Ureter (tissue), 1 donor: Measurements from ENCODE around the gene SH3RF3. TPM values are rescaled to one million over a fixed set of nuclear protein-coding genes. Genes with fewer than 3 reads are reported as not detected.
A peak's percentile ranks its signal among the peaks of the same experiment; 100 is the strongest.
"Not testable (repeated sequence)": the region's sequence is repeated elsewhere in the genome, so short reads cannot be mapped to it uniquely, and the experiment has no call there.

Experiments used
- DNase-seq: peaks from one replicate; pipeline ENCODE4 v3.0.0-alpha.2; 2020; ENCODE audit warnings: low spot score
- total RNA-seq: library from RNA; stranded (reverse); gene quantifications from one replicate; pipeline ENCODE4 v1.2.4, GENCODE V29; 2023
- donor health status: DM: yes; HTN: yes; CAD: no.

SH3RF3 gene
- total RNA-seq, 1 donor from 2014 or later: 8.0 TPM

DNA sequence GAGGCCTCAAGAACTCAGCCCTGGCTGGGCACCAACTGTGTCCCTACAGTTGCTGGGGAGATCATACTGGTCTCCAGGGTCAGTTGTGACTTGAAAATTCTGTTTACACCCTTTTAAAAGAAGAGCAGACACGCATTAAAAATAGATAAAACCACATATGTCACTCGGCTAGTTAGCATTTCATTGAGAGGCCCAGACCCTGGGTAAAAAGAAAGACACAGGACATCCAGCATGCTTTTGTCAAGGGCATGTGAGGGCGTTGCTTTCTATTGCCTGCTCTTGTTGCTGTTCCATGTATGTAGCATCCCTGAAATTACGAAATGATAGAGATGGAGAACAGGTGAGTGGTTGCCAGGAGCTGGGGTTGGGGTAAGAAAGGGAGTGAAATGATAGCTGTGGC lies 390.5 kb downstream of the SH3RF3 start:
- DNase-seq: no peak

- DNase-seq: no peak
Observed at GRCh38 chr2:109521233-109522062, 392.4 kb downstream of the SH3RF3 start.

- no peak for DNase-seq
Observed at GRCh38 chr2:109522063-109522374, 393.0 kb downstream of the SH3RF3 start.

DNA sequence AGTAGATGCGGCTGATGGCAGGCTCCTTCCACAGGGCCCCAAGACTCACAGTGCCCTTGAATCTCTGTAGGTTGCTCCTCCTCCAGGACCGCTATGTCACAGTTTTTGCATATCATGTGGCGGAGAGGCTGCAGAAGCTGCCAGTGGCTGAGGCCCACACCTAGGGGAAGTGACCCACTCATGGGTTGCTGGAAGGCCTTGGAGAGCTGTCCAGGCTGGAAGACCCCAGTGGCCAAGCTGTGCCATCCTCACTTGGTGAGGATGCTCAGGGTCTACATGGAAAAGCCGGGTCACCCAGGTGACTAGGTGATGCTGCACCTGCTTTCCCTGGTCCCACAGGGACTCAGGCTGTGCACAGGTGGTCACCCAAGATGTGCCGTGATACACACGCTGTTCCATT lies 394.1 kb downstream of the SH3RF3 start:
- no peak for DNase-seq

DNA sequence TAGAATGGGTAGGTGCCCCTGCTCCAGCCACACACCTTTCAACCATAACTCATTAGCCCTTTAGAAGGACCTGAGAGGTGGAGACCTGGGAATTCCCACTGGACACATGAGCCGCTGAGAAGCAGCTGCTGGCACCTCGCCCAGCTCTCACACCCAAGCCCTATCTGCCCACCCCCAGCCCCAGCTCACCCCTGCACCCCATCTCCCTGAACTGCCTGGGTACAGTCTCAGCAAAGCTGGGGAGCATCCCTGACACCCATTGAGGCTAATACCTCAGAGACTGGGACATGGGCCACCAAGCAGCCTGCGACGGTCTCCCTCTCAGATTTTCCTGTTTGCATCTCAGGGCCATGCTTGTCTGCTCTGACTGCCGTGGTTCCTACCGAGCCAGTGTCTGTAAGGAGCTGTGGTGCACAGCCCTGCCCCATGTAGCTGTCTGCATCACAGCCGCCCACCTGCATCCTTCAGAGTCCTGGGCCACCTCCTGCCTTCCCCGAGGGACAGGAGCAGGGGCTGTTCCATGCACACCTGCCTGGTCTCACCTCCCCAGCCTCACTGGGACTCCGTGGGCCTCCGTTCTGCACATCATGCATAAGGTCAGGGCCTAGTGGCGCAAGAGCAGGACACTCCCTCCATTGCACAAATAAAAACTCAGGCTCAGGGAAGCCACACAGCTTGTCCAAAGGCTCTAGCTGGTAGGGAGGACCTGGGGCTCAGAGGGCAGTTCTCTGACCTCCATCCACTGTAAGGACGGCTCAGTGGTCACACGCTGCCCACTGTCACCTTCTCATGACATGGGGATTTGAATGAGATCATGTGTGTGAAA lies 394.7 kb downstream of the SH3RF3 start:
- DNase-seq: no peak

DNA sequence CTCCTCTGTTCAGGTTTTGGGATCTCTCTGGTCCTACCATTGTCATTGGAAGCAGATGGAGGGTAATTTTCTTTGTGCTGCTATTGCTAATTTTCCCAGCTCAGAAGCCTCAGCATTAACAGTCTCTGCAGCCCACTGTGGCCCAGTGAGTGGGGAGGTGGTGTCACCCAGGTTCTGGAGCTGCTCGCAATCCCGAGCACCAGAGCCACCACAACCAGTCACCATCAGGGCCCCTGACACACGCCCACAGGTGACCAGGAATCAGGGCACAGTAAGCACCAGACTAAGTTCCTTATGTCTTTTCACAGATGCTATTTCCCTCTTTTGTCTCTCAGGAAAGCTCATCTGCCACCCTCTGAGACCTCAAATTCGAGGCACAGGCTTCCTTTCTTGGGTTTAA lies 396.8 kb downstream of the SH3RF3 start:
- DNase-seq: no peak

DNA sequence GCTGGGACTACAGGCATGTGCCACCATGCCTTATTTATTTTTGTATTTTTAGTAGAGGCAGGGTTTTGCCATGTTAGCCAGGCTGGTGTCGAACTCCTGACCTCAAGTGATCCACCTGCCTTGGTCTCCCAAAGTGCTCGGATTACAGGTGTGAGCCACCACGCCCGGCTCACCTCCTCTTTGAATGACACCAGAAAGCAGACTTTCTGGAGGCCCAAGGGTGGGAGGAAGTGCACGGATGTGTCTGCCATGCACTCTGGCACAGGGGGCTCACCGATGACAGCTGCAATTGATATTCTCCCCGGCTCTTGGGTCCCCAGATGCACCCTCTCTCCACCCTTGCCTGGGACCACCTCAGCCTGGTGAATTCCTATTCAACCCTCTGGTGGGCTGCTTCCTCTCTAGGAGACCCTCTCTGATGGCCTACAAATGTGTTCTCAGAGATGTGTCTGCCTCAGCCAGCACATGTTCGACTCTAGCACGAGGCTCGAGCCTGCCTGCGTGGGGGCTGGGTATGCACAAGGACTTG lies 397.5 kb downstream of the SH3RF3 start:
- no peak for DNase-seq

DNA sequence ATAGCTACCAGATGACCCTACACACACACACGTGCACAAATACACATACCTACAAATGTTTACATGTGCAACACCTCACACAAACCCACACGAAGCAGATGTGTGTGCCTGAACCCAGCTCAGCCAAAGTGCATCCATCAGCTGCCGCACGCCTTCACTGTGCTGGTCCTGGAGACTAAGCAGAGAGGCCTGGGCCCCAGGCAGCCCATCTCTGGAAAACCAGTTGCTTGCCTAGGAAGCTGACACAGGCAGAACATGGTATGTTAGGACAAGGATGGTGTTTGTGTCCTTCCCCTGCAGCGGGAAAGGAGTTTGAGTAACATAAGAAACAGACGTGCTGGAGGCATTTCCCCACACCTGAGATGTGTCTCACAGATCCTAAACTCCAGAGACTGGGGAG lies 398.1 kb downstream of the SH3RF3 start:
- DNase-seq: no peak

GRCh38 chr2:109527846-109528705 lies 399.1 kb downstream of the SH3RF3 start:
- DNase-seq: no peak

DNA sequence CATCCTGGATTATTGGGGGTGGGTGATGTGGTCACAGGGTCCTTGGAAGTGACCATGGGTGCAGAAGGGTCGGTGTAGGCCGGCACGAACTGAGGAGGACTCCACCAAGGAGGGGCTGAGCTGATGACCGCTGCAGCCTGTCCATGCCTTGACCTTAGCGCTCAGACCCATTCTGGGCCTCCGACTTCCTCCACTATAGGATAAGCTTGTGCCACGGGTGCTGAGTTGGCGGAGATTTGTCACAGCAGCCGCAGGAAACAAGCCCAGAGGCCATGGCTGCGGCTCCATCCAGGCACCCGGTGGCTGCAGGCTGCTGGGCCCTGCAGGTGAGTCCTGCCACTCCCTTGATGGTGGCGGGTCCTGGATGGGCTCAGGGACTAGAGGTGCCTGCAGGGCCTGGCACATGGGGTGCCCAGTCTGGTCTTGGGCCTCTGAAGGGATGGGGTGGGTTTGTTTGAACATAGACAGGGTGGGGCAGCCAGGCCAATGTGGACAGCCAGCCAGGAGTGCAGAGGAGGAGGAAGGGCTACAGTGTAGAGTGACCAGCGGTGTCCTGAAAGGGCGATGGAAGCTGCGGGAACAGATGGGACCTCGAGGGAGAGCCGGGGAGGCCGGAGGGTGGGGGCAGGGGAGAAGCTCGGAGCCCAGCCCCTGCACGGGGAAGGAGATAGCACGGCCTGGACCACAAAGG lies 400.0 kb downstream of the SH3RF3 start:
- DNase-seq: no peak

DNA sequence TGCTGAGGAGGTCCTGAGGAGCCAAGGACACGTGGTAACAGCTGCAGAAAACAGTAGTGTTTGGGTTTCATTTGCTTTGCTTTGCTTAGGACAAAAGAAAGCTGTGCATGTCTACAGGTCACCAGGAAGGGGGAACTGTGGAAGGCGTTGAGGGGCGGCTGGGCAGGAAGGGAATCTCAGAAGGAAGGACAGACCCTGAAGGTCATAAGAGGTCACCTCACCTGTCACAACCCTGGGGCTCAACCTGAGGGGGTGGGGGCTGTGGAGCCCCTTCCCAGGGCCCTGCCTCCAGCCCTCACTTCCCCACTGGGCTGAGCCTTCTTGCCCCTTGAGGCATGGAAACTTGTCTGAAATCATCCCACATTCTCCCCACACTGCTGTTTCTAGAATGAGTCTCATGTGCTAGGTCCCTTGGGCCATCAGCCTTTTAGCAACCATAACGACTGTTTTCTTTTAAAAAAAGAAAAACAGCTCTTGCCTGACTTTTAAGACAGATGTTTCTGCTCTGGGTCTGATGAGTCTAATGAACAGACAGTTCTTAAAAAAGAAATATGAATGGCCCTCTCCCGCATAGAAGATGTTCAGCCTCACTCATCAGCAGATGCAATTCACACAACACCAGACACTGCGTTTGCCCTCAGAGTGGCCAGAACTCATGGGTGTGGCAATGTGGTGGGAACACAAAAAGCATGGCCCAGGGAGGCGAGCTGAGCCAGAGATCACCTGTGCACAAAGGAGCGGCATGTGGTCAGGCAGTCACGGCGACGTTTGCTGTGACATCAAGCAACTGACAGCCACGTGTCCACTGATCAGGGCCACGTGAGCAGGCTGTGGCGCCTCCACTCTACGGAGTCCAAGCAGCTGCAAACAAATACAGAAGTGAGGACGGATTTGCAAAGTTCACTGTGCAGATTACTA lies 400.8 kb downstream of the SH3RF3 start:
- peak; percentile 34 for DNase-seq

- peak; percentile 23 for DNase-seq
Observed at GRCh38 chr2:109530712-109531111, 401.7 kb downstream of the SH3RF3 start.

DNA sequence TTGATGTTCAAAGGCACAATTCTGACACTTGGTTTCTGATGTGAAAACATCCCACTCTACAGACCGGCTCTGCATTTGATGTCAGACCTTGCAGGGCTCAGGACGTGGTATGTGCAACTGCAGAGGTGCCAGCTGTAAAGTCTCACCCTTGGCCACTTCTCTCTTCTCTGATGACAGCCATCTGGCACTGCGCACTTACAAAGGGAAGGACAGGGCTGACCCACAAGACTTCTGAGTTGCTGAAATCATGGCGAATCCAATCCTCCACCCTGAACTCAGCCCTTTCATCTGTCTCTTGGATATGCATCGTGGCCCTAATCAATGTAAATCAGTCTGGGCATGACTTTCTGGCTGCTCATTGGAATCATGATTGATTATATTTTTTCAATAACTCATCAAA lies 402.2 kb downstream of the SH3RF3 start:
- peak; percentile 31 for DNase-seq

- no peak for DNase-seq
Observed at GRCh38 chr2:109531896-109532727, 403.1 kb downstream of the SH3RF3 start.

DNA sequence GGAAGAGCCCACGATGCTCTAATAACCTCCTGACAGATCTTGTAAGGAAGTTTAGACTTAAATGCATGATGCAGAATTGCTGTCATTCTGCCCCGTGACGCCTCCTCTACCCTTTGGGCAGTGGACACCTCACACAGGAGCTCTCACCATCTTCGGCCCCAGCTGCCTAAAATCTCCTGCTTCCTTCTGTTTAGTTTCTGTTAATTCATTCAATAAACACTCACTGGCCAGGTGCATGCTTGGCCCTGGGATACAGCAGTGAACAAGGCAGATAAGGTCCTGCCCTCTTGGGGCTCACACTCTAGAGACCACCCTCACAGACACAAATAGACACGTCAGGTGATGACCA lies 403.7 kb downstream of the SH3RF3 start:
- no peak for DNase-seq

GRCh38 chr2:109533823-109534222 lies 404.8 kb downstream of the SH3RF3 start:
- no peak for DNase-seq

GRCh38 chr2:109535217-109535946 lies 406.4 kb downstream of the SH3RF3 start:
- no peak for DNase-seq

DNA sequence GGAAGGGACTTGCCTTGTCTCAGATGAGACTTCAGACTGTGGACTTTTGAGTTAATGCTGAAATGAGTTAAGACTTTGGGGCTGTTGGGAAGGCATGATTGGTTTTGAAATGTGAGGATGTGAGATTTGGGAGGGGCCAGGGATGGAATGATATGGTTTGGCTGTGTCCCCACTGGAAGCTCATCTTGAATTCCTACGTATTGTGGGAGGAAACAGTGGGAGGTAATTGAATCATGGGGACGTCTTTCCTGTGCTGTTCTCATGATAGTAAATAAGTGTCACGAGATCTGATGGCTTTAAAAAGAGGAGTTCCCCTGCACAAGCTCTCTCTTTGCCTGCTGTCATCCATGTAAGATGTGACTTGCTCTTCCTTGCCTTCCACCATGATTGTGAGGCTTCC lies 407.6 kb downstream of the SH3RF3 start:
- DNase-seq: not testable (repeated sequence)
